GM18867 (cell line): Measurements from ENCODE around the gene PRKAG1.
A peak's percentile ranks its signal among the peaks of the same experiment; 100 is the strongest.

Experiments used
- ATAC-seq: cut with Tn5 transposase; IDR thresholded peaks from one replicate; pipeline ENCODE4 v1.9.1; 2021; ENCODE audit warnings: mild to moderate bottlenecking, moderate library complexity; ENCODE audit not compliant: unreplicated experiment

PRKAG1 gene

DNA sequence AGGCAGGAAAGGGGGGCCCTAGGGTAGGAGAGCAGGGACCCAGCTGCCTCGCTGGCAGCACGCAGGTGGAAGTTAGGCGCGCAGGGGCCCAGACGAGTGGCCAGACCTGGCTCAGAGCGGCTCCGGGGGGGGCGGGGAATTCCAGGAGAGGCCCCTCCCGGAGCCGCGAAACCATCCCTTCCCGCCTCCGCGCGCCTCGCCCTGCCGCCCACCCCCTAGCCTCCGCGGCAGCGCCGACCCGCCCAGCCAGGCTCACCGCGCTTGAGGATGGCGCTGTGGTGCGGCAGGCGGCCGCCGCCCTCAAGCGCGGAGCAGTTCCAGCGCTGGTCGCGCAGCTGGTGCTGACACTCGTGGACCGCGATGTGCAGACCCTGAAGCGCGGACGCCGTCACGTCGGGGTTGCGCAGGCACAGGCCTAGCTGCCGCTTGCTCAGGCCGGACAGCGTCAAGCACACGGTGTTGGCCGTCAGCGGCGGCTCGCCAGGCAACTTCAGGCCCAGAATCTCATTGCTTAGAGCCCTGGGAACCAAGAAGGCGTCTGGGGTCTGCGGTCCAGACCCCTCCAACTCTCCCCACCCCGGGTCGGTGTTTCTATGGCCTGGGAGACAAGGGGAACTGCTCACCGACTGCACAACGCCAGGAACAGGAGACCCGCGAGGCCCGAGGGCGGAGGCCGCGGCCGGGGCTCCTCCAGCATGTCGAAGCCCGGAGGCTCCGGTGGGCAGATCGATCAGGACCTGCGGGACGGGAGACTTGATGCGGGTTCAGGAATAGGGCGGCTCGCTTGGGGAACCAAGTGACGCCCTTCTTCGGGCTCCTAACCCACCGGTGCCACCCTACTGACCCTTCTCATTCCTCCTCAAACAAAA lies 48.5 kb downstream of the PRKAG1 start:
- no peak for ATAC-seq

GRCh38 chr12:48969160-48969771 lies 49.3 kb downstream of the PRKAG1 start:
- no peak for ATAC-seq

DNA sequence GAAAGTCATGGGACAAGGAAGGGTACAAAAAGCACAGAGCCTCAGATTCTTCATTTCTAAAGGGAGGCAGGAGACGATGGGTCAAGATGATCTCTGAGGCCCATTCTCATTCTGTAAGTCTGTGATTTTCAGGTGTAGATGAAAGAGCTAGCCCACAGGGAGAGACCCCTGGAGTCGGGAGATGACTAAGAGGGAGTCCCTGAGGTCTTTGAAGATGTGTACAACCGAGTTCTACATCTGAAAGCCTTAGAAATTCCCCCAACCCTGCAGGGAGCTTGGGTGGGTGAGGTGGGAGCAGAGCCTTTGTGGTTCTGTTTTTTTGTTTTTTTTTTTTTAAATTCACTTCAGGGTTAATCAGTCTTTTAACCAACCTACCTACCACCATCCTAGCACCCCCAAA lies 50.1 kb downstream of the PRKAG1 start:
- no peak for ATAC-seq

GRCh38 chr12:48967991-48968390 lies 50.6 kb downstream of the PRKAG1 start:
- ATAC-seq: no peak

GRCh38 chr12:48966177-48966895 lies 52.2 kb downstream of the PRKAG1 start:
- ATAC-seq: no peak

DNA sequence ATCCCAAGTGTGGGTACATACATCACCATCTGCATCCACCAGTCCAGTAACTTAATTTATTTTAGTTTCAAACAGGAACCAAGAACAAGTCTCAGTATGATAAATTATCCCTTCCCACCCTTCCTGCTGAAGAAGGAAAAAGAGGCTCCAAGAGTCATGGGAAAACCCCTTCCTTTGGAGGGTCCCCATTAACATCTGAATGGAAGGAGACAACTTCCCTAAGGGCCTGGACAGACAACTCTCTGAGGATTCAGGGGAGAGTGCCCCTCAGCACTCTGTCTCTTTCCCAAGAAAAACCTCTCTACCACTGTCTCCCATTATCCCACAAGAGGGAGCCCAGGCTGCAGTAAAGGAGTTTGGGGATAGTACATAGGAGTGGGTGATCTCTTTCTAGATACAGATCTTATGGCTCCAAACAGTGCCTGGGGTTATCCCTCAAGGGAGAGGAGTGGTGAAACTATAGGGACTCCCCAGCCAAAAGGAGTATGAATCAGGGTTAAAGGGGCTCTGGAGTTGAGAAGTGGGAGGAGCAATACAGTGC lies 53.2 kb downstream of the PRKAG1 start:
- no peak for ATAC-seq

- no peak for ATAC-seq
Measured at GRCh38 chr12:48961801-48962200, 56.8 kb downstream of the PRKAG1 start.

DNA sequence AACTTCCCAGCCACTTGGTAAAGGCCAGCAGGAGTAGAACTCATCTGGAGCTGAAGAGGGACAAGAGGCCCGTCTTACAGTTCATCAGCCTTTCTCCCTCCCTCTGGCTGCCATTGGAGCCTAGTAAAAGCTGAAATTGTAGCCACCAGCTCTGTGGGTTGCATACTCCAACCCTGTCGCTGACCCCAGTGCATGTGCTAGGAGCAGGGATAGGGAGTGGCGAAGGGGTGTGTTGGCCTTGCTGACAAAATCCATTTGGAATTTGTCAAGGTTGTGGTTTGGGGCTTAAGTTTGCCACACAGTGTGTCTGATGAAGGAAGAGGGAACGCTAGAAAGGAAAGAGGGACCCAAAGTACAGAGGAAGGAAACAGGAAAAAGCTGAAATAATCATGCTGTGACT lies 57.2 kb downstream of the PRKAG1 start:
- ATAC-seq: no peak

DNA sequence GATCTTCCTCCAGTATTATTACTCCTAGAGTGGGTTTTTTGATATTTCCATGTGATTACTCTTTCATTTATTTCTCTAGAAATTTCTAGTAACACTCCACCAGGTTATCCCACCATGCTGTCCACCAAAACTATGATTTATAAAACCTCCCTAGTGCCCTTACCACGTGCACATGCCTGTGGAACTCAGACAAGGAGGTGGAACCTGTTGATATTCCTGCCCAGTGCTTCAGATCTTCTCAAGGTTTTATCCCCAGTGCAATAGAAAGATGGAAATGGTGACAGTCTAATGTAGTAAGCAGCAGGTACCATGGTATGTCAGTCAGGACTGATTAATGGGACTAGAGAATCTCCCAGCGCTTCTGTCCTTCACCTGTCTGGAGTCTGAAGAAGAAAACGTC lies 57.7 kb downstream of the PRKAG1 start:
- no peak for ATAC-seq

DNA sequence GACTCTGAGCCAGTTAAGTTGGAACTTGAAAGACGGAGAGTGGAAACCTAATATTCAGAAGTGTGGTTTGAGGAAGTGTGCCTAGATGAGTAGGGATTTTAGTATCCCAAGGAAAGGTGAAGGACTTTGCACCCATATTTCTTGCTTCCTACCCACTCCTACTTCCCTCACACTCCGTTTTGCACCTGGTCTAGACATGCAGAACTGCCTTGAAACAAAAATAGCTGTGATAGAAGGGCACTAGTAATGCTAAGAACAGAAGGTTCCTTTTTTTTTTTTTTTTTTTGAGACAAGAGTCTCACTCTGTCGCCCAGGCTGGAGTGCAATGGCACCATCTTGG lies 60.6 kb downstream of the PRKAG1 start:
- no peak for ATAC-seq

GRCh38 chr12:48957141-48958048 lies 61.2 kb downstream of the PRKAG1 start, which contains the start of gene ARF3:
Gene ARF3 (minus strand): TSS chr12:48957487. CDS start chr12:48941095, 16,392 bp downstream.
- peak; percentile 89 for ATAC-seq

DNA sequence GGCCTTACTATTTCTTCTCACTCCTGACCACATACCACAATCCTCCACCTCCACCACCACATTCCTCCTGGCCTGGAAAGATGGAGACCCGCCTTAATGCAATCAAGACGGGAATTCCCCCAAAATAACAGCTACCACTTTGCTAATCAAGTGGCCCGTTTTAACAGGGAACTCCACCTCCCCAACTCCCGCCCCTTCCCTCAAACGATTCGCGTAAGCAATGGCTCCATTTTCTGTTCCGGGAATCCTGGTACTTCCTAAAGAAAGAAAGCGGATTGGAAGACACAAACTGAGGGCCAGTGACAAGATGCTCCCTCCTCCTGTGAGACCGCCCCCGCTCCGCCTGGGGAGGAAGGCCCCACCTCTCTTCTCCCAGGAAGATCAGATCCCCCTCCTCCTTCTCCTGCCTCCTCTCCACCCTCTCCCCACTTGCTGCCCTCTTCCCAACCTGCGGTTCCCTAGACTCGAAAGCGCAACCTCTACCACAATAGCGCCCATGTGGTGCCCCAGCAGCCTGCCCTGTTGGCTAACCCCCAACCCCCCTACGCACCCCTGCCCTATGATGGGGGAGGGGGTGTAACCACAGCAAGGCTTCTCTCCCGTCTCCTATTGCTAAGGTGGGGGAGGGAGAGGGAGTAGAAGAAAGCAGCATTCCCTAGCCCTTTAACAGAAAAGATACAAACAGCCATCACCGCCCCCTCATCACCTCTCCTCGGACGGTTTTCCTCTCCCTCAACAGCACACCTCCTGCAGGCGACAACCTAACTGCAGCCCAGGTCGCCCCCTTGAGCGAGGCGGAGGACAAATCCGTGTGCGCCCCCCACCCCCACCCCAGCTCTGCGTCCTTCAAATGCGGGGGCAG lies 62.1 kb downstream of the PRKAG1 start:
- ATAC-seq: no peak

DNA sequence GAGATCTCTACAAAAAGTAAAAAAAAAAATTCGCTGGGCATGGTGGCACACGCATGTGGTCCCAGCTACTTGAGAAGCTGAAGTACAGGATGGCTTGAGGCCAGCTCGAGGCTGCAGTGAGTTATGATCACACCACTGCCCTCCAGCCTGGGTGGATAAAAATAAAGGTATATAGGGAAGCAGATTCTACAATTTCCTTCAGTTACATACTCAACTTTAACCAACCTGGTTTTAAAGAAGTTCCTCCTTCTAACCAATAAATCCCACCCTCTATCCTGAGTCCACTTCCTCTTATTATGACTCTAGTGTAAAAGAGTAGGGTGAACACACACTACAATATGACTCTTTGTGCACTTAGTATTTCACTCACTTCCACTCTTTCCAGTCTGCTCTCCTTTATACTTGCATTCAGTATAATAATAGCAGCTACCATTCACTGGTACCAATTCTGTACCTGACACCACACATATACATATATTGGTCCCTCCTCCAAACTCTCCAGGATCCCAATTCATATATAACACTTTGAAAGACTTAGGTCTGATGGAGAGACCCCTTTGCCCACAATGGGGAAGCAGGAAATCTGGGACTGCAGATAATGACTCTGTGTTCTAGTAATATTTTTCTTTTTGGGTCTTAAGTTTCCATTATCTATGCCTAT lies 63.6 kb downstream of the PRKAG1 start:
- no peak for ATAC-seq

DNA sequence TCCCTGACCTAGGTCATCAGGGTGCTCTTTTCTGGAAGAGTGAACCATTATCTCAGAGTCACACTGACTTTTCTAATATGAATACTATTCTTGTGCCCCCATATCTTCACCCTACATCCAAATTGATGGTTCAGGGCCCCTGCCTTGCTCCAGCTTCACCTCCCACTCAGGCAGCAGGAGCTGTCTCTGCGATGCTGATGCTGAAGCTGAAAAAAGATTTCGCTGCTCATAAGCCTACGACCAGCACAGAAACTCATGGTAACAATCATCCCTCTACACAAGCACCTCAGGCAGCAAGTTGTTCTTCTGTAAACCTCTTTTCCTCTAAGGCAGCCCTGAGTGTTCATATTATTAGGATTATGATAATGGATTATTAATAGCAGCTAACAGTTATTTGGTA lies 64.5 kb downstream of the PRKAG1 start:
- ATAC-seq: no peak

DNA sequence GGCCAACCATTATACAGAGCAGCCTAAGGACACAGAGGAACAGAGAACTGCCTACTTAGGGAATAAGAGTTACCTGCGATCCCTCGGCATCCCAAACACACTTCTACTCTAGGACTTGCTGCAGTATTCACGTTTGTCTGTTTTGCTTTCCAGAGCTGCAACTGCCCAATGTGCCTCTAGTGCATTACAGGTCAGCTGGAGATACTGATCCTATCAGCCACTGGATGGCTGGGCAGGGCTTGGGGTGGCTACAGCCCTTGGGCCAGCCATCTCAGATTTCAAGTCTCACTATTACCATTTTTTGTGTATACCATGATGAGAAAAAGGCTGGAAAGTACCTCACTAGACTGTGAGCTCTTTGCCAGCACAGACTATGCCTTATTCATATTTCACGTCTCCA lies 65.9 kb downstream of the PRKAG1 start:
- ATAC-seq: no peak
